MCF 10A (cell line): ENCODE results near the gene TRIM39. TPM values are rescaled to one million over a fixed set of nuclear protein-coding genes. Genes with fewer than 3 reads are reported as not detected.

Source experiments
- BruUV-seq: library from RNA; stranded (reverse); fragments of 400-500 nt; replicated peaks from 2 replicates; lab custom pipeline; 2021; lab: Mats Ljungman, UMichigan
- CTCF ChIA-PET: fragments of 300-600 bp; sonication (Branson Sonifier 250); formaldehyde crosslinking; extraction: SDS; loops from one replicate; lab custom pipeline; 2021; ENCODE audit warnings: antibody characterized with exemption, inconsistent platforms; lab: Yijun Ruan, JAX
- POLR2A ChIA-PET: fragments of 300-600, 350-650 bp; sonication (Branson Sonifier 250); formaldehyde crosslinking; extraction: SDS; loops from one replicate; lab custom pipeline; 2020; ENCODE audit warnings: antibody characterized with exemption, inconsistent platforms; lab: Yijun Ruan, JAX
- DNase-seq: peaks from one replicate; pipeline ENCODE4 v3.0.0-alpha.2; 2018; ENCODE audit not compliant: unreplicated experiment
- H3K27ac Mint-ChIP-seq: one replicate; pipeline ENCODE4 v1.8.0; 2022; ENCODE audit warnings: mild to moderate bottlenecking, low read depth, mixed read lengths; ENCODE audit not compliant: unreplicated experiment
- H3K27me3 Mint-ChIP-seq: one replicate; pipeline ENCODE4 v1.8.0; 2022; ENCODE audit warnings: mixed read lengths; ENCODE audit not compliant: insufficient read depth, unreplicated experiment
- H3K36me3 Mint-ChIP-seq: one replicate; pipeline ENCODE4 v1.8.0; 2022; ENCODE audit warnings: mild to moderate bottlenecking, moderate library complexity, mixed read lengths; ENCODE audit not compliant: insufficient read depth, unreplicated experiment
- H3K4me1 Mint-ChIP-seq: one replicate; pipeline ENCODE4 v1.8.0; 2022; ENCODE audit warnings: mixed read lengths; ENCODE audit not compliant: insufficient read depth, unreplicated experiment
- H3K4me3 Mint-ChIP-seq: one replicate; pipeline ENCODE4 v1.8.0; 2022; ENCODE audit warnings: mild to moderate bottlenecking, moderate library complexity, mixed read lengths; ENCODE audit not compliant: unreplicated experiment
- H3K9me3 Mint-ChIP-seq: one replicate; pipeline ENCODE4 v1.8.0; 2022; ENCODE audit warnings: mixed read lengths; ENCODE audit not compliant: unreplicated experiment
- CTCF ChIP-seq: fragments of 200-600 bp; IDR thresholded peaks from one replicate; pipeline ENCODE4 v1.8.0; 2022; ENCODE audit warnings: antibody characterized with exemption, mild to moderate bottlenecking; ENCODE audit not compliant: unreplicated experiment
- intact Hi-C: fragments of 100-400 bp; cut with micrococcal nuclease; formaldehyde crosslinking; loops from 2 replicates; pipeline ENCODE4 v1.14.1; 2022
- total RNA-seq: library from RNA; stranded (reverse); gene quantifications from 2 replicates; pipeline ENCODE4 v1.2.3, GENCODE V29; 2022

Gene TRIM39
- total RNA-seq, 1 experiment from 2014 or later = 18.6 TPM

GRCh38 chr6:30331981-30332380, 5.3 kb downstream of the TRIM39 start:
- H3K36me3 Mint-ChIP-seq = peaks cover 61% of the 10 kb centered on the region
- no peak overlapping the region for H3K4me3 Mint-ChIP-seq
- no peaks in the 10 kb centered on the region for H3K9me3 Mint-ChIP-seq
- ChIA-PET POLR2A (interaction anchor here (0.6 to 1.3 kb wide), 2 partner anchors 57 to 272 kb away, joined by 3 to 4 read pairs; no protein-coding TSS in a partner anchor), CTCF (no interaction called here)
- intact Hi-C loops = no loop called here
- BruUV-seq = no TSS peak
- no peak overlapping the region for H3K27ac Mint-ChIP-seq
- H3K27me3 Mint-ChIP-seq = no peaks in the 10 kb centered on the region
- peaks cover 6% of the 10 kb centered on the region for H3K4me1 Mint-ChIP-seq
- TF ChIP-seq CTCF = no peak
- DNase-seq = no peak

- Mint-ChIP-seq H3K27ac (no peak overlapping the region), H3K4me1 (no peaks in the 10 kb centered on the region), H3K4me3 (no peak overlapping the region), H3K27me3 (no peaks in the 10 kb centered on the region), H3K9me3 (no peaks in the 10 kb centered on the region), H3K36me3 (peaks cover 69% of the 10 kb centered on the region)
- no peak for DNase-seq
- POLR2A ChIA-PET = interaction anchor here (0.9 kb wide), 1 partner anchor 21 kb away, joined by 4 read pairs; no protein-coding TSS in a partner anchor
- no TSS peak for BruUV-seq
- intact Hi-C loops = no loop called here
- TF ChIP-seq CTCF = no peak
- CTCF ChIA-PET = no interaction called here
These were observed 7.5 kb downstream of the TRIM39 start for GRCh38 chr6:30334075-30334783.

GRCh38 chr6:30340589-30341054, 13.9 kb downstream of the TRIM39 start:
- H3K27ac Mint-ChIP-seq = no peak overlapping the region
- H3K36me3 Mint-ChIP-seq = peaks cover 42% of the 10 kb centered on the region
- CTCF ChIA-PET = interaction anchor here (0.7 to 1.3 kb wide), 2 partner anchors 11 to 18 kb away, joined by 3 to 6 read pairs; no protein-coding TSS in a partner anchor
- intact Hi-C loops = no loop called here
- H3K4me1 Mint-ChIP-seq = peaks cover under 1% of the 10 kb centered on the region
- POLR2A ChIA-PET = no interaction called here
- BruUV-seq = no TSS peak
- no peaks in the 10 kb centered on the region for H3K27me3 Mint-ChIP-seq
- H3K4me3 Mint-ChIP-seq = no peak overlapping the region
- DNase-seq = no peak
- no peaks in the 10 kb centered on the region for H3K9me3 Mint-ChIP-seq
- TF ChIP-seq CTCF = no peak

GRCh38 chr6:30341218-30341617, 14.5 kb downstream of the TRIM39 start:
- POLR2A ChIA-PET = no interaction called here
- Mint-ChIP-seq H3K27me3 (no peaks in the 10 kb centered on the region), H3K4me1 (peaks cover 7% of the 10 kb centered on the region), H3K36me3 (peaks cover 39% of the 10 kb centered on the region), H3K4me3 (no peak overlapping the region), H3K27ac (no peak overlapping the region), H3K9me3 (no peaks in the 10 kb centered on the region)
- intact Hi-C loops = no loop called here
- CTCF ChIA-PET = interaction anchor here (0.7 kb wide), 2 partner anchors 18 to 125 kb away, joined by 6 read pairs; no protein-coding TSS in a partner anchor
- TF ChIP-seq CTCF = no peak
- BruUV-seq = no TSS peak
- no peak for DNase-seq
